Activated naive CD8-positive, alpha-beta T cell treated with anti-CD3 and anti-CD28 coated beads, Interleukin-2, amount 10 ng/mL, durations not matched to agents 7 days and 5 days (primary cell): Measurements from ENCODE around the gene FCN1. TPM values are rescaled to one million over a fixed set of nuclear protein-coding genes. Genes with fewer than 3 reads are reported as not detected.
"Not testable (repeated sequence)": the region's sequence is repeated elsewhere in the genome, so short reads cannot be mapped to it uniquely, and the experiment has no call there.

Experiments
- ATAC-seq: fragments of 150-1000 bp; cut with Tn5 transposase; one replicate; pipeline ENCODE4 v1.10.0; 2021; ENCODE audit warnings: low read depth, moderate library complexity
- POLR2A ChIA-PET: fragments of 350-600 bp; sonication (Branson Sonifier 250); formaldehyde crosslinking; loops from one replicate; lab custom pipeline; 2021; ENCODE audit warnings: antibody characterized with exemption; lab: Charles Lee
- DNase-seq: peaks from one replicate; pipeline ENCODE4 v3.0.0; 2021
- H3K27ac Mint-ChIP-seq: one replicate; pipeline ENCODE4 v1.8.0; 2022; ENCODE audit warnings: mild to moderate bottlenecking, mixed read lengths
- H3K27me3 Mint-ChIP-seq: one replicate; pipeline ENCODE4 v1.8.0; 2022; ENCODE audit warnings: mild to moderate bottlenecking, moderate library complexity, mixed read lengths
- H3K36me3 Mint-ChIP-seq: one replicate; pipeline ENCODE4 v1.8.0; 2021; ENCODE audit warnings: mild to moderate bottlenecking, mixed read lengths
- H3K4me1 Mint-ChIP-seq: one replicate; pipeline ENCODE4 v1.8.0; 2021; ENCODE audit warnings: mixed read lengths
- H3K4me3 Mint-ChIP-seq: one replicate; pipeline ENCODE4 v1.8.0; 2022; ENCODE audit warnings: mild to moderate bottlenecking, moderate library complexity, mixed read lengths
- H3K9me3 Mint-ChIP-seq: one replicate; pipeline ENCODE4 v1.8.0; 2021; ENCODE audit warnings: mixed read lengths
- total RNA-seq, 2 experiments: library from RNA; stranded (reverse); gene quantifications; one replicate each; pipeline ENCODE4 v1.2.3, GENCODE V29; 2021

Gene FCN1
- total RNA-seq, 2 experiments from 2014 or later, result 2.3 to 2.6 TPM

- Mint-ChIP-seq H3K9me3 (no peaks in the 10 kb centered on the region), H3K4me3 (no peak overlapping the region), H3K4me1 (no peaks in the 10 kb centered on the region), H3K36me3 (no peaks in the 10 kb centered on the region), H3K27ac (no peak overlapping the region), H3K27me3 (no peaks in the 10 kb centered on the region)
- ATAC-seq, result no peak
- POLR2A ChIA-PET, result no interaction called here
- no peak for DNase-seq
Observed at GRCh38 chr9:134959126-134959970, 41.6 kb upstream of the FCN1 start.

DNA sequence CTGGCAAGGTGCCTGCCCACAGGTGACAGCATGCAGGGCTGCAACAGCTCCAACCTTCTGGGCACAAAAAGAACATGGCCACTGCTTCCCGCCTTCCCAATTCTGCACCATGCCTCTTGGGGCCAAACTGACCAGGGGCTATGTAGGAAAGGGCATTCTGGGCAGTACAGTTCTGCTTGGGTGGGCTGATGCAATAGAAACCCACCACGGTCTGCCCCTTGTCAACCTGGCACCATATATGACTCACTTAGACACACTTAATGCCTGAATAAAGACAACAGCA is 40.2 kb upstream of the FCN1 start:
- no peak overlapping the region for H3K27ac Mint-ChIP-seq
- no peaks in the 10 kb centered on the region for H3K36me3 Mint-ChIP-seq
- POLR2A ChIA-PET, result no interaction called here
- no peaks in the 10 kb centered on the region for H3K9me3 Mint-ChIP-seq
- no peaks in the 10 kb centered on the region for H3K4me1 Mint-ChIP-seq
- DNase-seq, result no peak
- H3K4me3 Mint-ChIP-seq, result no peak overlapping the region
- ATAC-seq, result no peak
- H3K27me3 Mint-ChIP-seq, result peaks cover 2% of the 10 kb centered on the region

GRCh38 chr9:134957165-134957944 is 39.6 kb upstream of the FCN1 start:
- POLR2A ChIA-PET, result no interaction called here
- Mint-ChIP-seq H3K27me3 (peaks cover 2% of the 10 kb centered on the region), H3K4me3 (no peak overlapping the region), H3K9me3 (no peaks in the 10 kb centered on the region), H3K36me3 (no peaks in the 10 kb centered on the region), H3K27ac (no peak overlapping the region), H3K4me1 (no peaks in the 10 kb centered on the region)
- ATAC-seq (no peak), DNase-seq (no peak)

GRCh38 chr9:134956387-134956786 is 38.7 kb upstream of the FCN1 start:
- H3K4me3 Mint-ChIP-seq, POLR2A ChIA-PET, H3K36me3 Mint-ChIP-seq, DNase-seq, H3K27me3 Mint-ChIP-seq, H3K9me3 Mint-ChIP-seq, H3K4me1 Mint-ChIP-seq, ATAC-seq, H3K27ac Mint-ChIP-seq: not testable (repeated sequence)

GRCh38 chr9:134955801-134956200 is 38.1 kb upstream of the FCN1 start:
- Mint-ChIP-seq H3K36me3 (no peaks in the 10 kb centered on the region), H3K4me3 (no peak overlapping the region), H3K4me1 (no peaks in the 10 kb centered on the region), H3K9me3 (no peaks in the 10 kb centered on the region), H3K27ac (no peak overlapping the region), H3K27me3 (peaks cover 2% of the 10 kb centered on the region)
- no peak for DNase-seq
- ATAC-seq, result no peak
- POLR2A ChIA-PET, result no interaction called here

- H3K4me3 Mint-ChIP-seq, result no peak overlapping the region
- DNase-seq (no peak), ATAC-seq (no peak)
- H3K27me3 Mint-ChIP-seq, result peaks cover 2% of the 10 kb centered on the region
- H3K27ac Mint-ChIP-seq, result no peak overlapping the region
- H3K36me3 Mint-ChIP-seq, result no peaks in the 10 kb centered on the region
- no peaks in the 10 kb centered on the region for H3K4me1 Mint-ChIP-seq
- POLR2A ChIA-PET, result no interaction called here
- H3K9me3 Mint-ChIP-seq, result no peaks in the 10 kb centered on the region
Observed at GRCh38 chr9:134955156-134955555, 37.4 kb upstream of the FCN1 start.

- Mint-ChIP-seq H3K27ac (no peak overlapping the region), H3K36me3 (no peaks in the 10 kb centered on the region), H3K4me3 (no peak overlapping the region), H3K9me3 (no peaks in the 10 kb centered on the region), H3K27me3 (peaks cover 2% of the 10 kb centered on the region), H3K4me1 (no peaks in the 10 kb centered on the region)
- POLR2A ChIA-PET, result no interaction called here
- ATAC-seq (no peak), DNase-seq (no peak)
Observed at GRCh38 chr9:134951994-134952393, 34.3 kb upstream of the FCN1 start.

DNA sequence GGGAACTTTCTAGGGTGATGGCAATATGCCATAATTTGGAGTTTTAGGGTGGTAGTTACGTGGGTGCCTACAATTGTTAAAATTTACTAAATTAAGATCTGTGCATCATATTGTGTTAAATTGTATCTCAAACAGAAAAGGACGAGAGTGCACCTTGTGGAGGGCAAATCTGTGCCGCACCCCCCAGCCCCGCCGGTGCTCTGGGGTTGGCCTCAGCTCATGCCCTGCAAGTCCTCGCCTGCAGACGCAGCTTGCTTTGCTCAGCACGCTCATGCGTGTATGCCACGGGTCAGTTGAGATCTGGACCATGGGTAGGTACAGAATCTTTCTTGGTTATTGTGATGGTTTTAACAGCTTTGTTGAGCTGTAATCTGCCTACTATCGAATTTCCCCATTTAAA is 33.7 kb upstream of the FCN1 start:
- H3K36me3 Mint-ChIP-seq, result no peaks in the 10 kb centered on the region
- H3K9me3 Mint-ChIP-seq, result no peaks in the 10 kb centered on the region
- H3K27me3 Mint-ChIP-seq, result peaks cover 2% of the 10 kb centered on the region
- no peaks in the 10 kb centered on the region for H3K4me1 Mint-ChIP-seq
- POLR2A ChIA-PET, result no interaction called here
- H3K4me3 Mint-ChIP-seq, result no peak overlapping the region
- no peak overlapping the region for H3K27ac Mint-ChIP-seq
- no peak for DNase-seq
- ATAC-seq, result no peak

- H3K27me3 Mint-ChIP-seq, result peaks cover 2% of the 10 kb centered on the region
- no peak overlapping the region for H3K4me3 Mint-ChIP-seq
- no peaks in the 10 kb centered on the region for H3K36me3 Mint-ChIP-seq
- H3K4me1 Mint-ChIP-seq, result no peaks in the 10 kb centered on the region
- H3K9me3 Mint-ChIP-seq, result no peaks in the 10 kb centered on the region
- ATAC-seq (no peak), DNase-seq (no peak)
- POLR2A ChIA-PET, result no interaction called here
- H3K27ac Mint-ChIP-seq, result no peak overlapping the region
Observed at GRCh38 chr9:134950386-134951210, 32.9 kb upstream of the FCN1 start.

DNA sequence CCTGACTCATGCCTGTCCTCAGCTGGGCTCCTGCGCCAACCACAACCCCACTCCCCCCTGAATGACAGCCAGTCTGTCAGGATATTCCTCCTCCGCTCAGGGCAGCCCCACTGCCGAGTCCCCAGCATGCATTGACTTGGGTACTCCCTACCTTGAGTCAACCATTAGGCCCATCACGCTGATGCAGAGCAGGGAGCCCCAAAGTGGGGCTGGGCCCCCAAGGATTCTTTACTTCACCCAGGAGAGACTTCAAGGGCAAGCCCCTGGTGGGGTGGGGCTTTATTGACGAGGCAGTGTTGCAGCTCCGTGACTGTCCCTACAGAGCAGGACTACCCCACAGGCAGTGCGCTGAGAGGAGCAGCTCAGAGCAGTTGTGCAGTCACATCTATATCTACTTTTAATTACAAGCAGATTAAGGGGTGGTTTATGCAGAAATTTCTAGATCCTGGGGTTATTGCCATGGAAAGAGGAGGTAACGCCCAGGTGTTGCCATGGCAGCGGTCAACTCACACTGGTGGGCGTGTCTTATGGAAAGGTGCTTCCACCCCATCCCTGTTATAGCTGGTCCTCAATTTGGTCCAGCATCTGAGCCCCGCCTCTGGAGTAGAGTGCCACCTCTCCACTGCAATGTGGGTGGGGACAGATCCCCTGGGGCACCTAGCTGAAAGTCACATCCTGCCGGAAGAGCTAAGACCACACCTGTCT is 32.1 kb upstream of the FCN1 start:
- no peaks in the 10 kb centered on the region for H3K9me3 Mint-ChIP-seq
- no peak overlapping the region for H3K27ac Mint-ChIP-seq
- H3K36me3 Mint-ChIP-seq, result no peaks in the 10 kb centered on the region
- peaks cover 2% of the 10 kb centered on the region for H3K27me3 Mint-ChIP-seq
- no peak for DNase-seq
- H3K4me3 Mint-ChIP-seq, result no peak overlapping the region
- no peak for ATAC-seq
- no peaks in the 10 kb centered on the region for H3K4me1 Mint-ChIP-seq
- POLR2A ChIA-PET, result no interaction called here

- H3K9me3 Mint-ChIP-seq, result no peaks in the 10 kb centered on the region
- no peaks in the 10 kb centered on the region for H3K36me3 Mint-ChIP-seq
- no peaks in the 10 kb centered on the region for H3K4me1 Mint-ChIP-seq
- no peak overlapping the region for H3K4me3 Mint-ChIP-seq
- POLR2A ChIA-PET, result no interaction called here
- no peaks in the 10 kb centered on the region for H3K27me3 Mint-ChIP-seq
- no peak for ATAC-seq
- no peak overlapping the region for H3K27ac Mint-ChIP-seq
- DNase-seq, result no peak
Observed at GRCh38 chr9:134948149-134948548, 30.4 kb upstream of the FCN1 start.

GRCh38 chr9:134947265-134947955 is 29.7 kb upstream of the FCN1 start:
- no peak overlapping the region for H3K27ac Mint-ChIP-seq
- H3K4me1 Mint-ChIP-seq, result no peaks in the 10 kb centered on the region
- POLR2A ChIA-PET, result no interaction called here
- H3K27me3 Mint-ChIP-seq, result no peaks in the 10 kb centered on the region
- H3K4me3 Mint-ChIP-seq, result no peak overlapping the region
- no peaks in the 10 kb centered on the region for H3K9me3 Mint-ChIP-seq
- ATAC-seq (no peak), DNase-seq (no peak)
- no peaks in the 10 kb centered on the region for H3K36me3 Mint-ChIP-seq

- Mint-ChIP-seq H3K9me3 (no peaks in the 10 kb centered on the region), H3K36me3 (no peaks in the 10 kb centered on the region), H3K27me3 (no peaks in the 10 kb centered on the region), H3K27ac (no peak overlapping the region), H3K4me3 (no peak overlapping the region), H3K4me1 (no peaks in the 10 kb centered on the region)
- POLR2A ChIA-PET, result no interaction called here
- DNase-seq (no peak), ATAC-seq (no peak)
Observed at GRCh38 chr9:134946663-134947062, 29.0 kb upstream of the FCN1 start.
